GM12878 (cell line): ENCODE data around the gene IL4I1. TPM values are rescaled to one million over a fixed set of nuclear protein-coding genes. Genes with fewer than 3 reads are reported as not detected.

Source experiments
- ASH2L ChIP-seq: fragments of 300-600, 200-600 bp; sonication (generic); IDR thresholded peaks from 2 replicates; pipeline ENCODE4 v1.6.1; 2017; ENCODE audit warnings: low read depth, mild to moderate bottlenecking, borderline replicate concordance
- BHLHE40 ChIP-seq, 2 experiments: fragments of 450-650 bp in 1 of 2; IDR thresholded peaks; 2 replicates each; pipeline ENCODE4 v1.6.1; 2011 to 2017; ENCODE audit warnings: low read depth in 2 of 2, borderline replicate concordance in 1 of 2, improper control_type of control experiment in 1 of 2, low read length in 1 of 2, mild to moderate bottlenecking in 1 of 2
- CEBPB ChIP-seq, 2 experiments: fragments of 150-350 bp in 1 of 2; IDR thresholded peaks; 2 replicates each; pipeline ENCODE4 v1.6.1; 2012 to 2014; ENCODE audit warnings: low read depth in 2 of 2, low read length in 2 of 2, borderline replicate concordance in 1 of 2, inconsistent platforms in 1 of 2
- CREB1 ChIP-seq: IDR thresholded peaks from 2 replicates; pipeline ENCODE4 v1.6.1; 2012; ENCODE audit warnings: low read depth, mild to moderate bottlenecking, inconsistent platforms
- ESRRA ChIP-seq: IDR thresholded peaks from 2 replicates; pipeline ENCODE4 v1.6.1; 2012; ENCODE audit warnings: mild to moderate bottlenecking, low read length, improper control_type of control experiment
- HDAC6 ChIP-seq: fragments of 200-600 bp; sonication (generic); IDR thresholded peaks from one replicate; pipeline ENCODE4 v1.8.0; 2017; ENCODE audit warnings: antibody characterized with exemption; ENCODE audit not compliant: unreplicated experiment
- IKZF1 ChIP-seq: fragments of 450-650 bp; conservative IDR thresholded peaks from 2 replicates; pipeline ENCODE4 v1.6.1; 2017; ENCODE audit warnings: antibody characterized with exemption, mild to moderate bottlenecking
- MEF2B ChIP-seq: fragments of 450-650 bp; IDR thresholded peaks from 2 replicates; pipeline ENCODE4 v1.6.1; 2018; ENCODE audit warnings: mild to moderate bottlenecking, moderate library complexity; ENCODE audit not compliant: partially characterized antibody, poor library complexity, severe bottlenecking
- MTA3 ChIP-seq: IDR thresholded peaks from 2 replicates; pipeline ENCODE4 v1.6.1; 2012; ENCODE audit warnings: low read length, inconsistent platforms, borderline replicate concordance
- MYC ChIP-seq: IDR thresholded peaks from 2 replicates; pipeline ENCODE4 v1.6.1; 2011; ENCODE audit warnings: mild to moderate bottlenecking, low read length, moderate library complexity, inconsistent platforms; ENCODE audit not compliant: insufficient read depth, insufficient replicate concordance, insufficient read length, severe bottlenecking
- NFIC ChIP-seq: IDR thresholded peaks from 2 replicates; pipeline ENCODE4 v1.6.1; 2012; ENCODE audit warnings: low read depth, mild to moderate bottlenecking, inconsistent platforms, low read length, moderate library complexity
- PAX8 ChIP-seq: fragments of 450-650 bp; IDR thresholded peaks from 2 replicates; pipeline ENCODE4 v1.6.1; 2017; ENCODE audit warnings: mild to moderate bottlenecking, moderate library complexity
- RAD51 ChIP-seq: fragments of 450-650 bp; IDR thresholded peaks from 2 replicates; pipeline ENCODE4 v1.6.1; 2016; ENCODE audit warnings: moderate library complexity, mild to moderate bottlenecking, inconsistent platforms
- RFX5 ChIP-seq: IDR thresholded peaks from 2 replicates; pipeline ENCODE4 v1.6.1; 2011; ENCODE audit warnings: low read depth, low read length, improper control_type of control experiment
- RUNX3 ChIP-seq: IDR thresholded peaks from 2 replicates; pipeline ENCODE4 v1.6.1; 2012; ENCODE audit warnings: low read length, inconsistent platforms
- SREBF1 ChIP-seq: IDR thresholded peaks from 2 replicates; pipeline ENCODE4 v1.6.1; 2012; ENCODE audit warnings: mild to moderate bottlenecking, low read length
- SREBF2 ChIP-seq: IDR thresholded peaks from 2 replicates; pipeline ENCODE4 v1.6.1; 2012; ENCODE audit warnings: mild to moderate bottlenecking, low read length
- TBL1XR1 ChIP-seq: IDR thresholded peaks from 2 replicates; pipeline ENCODE4 v1.6.1; 2012; ENCODE audit warnings: low read depth, low read length, improper control_type of control experiment
- WRNIP1 ChIP-seq: IDR thresholded peaks from 2 replicates; pipeline ENCODE4 v1.6.1; 2011; ENCODE audit warnings: low read depth, low read length, improper control_type of control experiment, borderline replicate concordance
- YBX1 ChIP-seq: fragments of 450-650 bp; IDR thresholded peaks from 2 replicates; pipeline ENCODE4 v1.6.1; 2016; ENCODE audit warnings: antibody characterized with exemption
- ZNF217 ChIP-seq: fragments of 450-650 bp; IDR thresholded peaks from 2 replicates; pipeline ENCODE4 v1.6.1; 2017; ENCODE audit warnings: antibody characterized with exemption, mild to moderate bottlenecking
- ZSCAN29 ChIP-seq: fragments of 450-650 bp; IDR thresholded peaks from 2 replicates; pipeline ENCODE4 v1.6.1; 2017; ENCODE audit warnings: mild to moderate bottlenecking, moderate library complexity
- polyA plus RNA-seq, 11 experiments: library from polyadenylated mRNA; depleted of rRNA in 4 of 11; unstranded in 6 of 11; stranded (reverse) in 5 of 11; fragments of >200 nt; fragmentation: Nextera tagmentation in 4 of 11; fragmentation: Illumina TruSeq in 1 of 11; extraction: Ambion mirVana in 4 of 11; extraction: Trizol in 1 of 11; gene quantifications; 1 replicate in 1 of 11; 2 replicates in 10 of 11; pipeline versions ENCODE4 v1.2.1 to v1.2.3, GENCODE V29; 2011 to 2016; ENCODE audit warnings: inconsistent platforms in 2 of 11, missing spikeins in 2 of 11, low read depth in 1 of 11
- total RNA-seq, 4 experiments: library from RNA; depleted of rRNA in 3 of 4; stranded (reverse); fragments of >200 nt in 3 of 4; fragmentation: Illumina TruSeq in 1 of 4; extraction: Trizol in 1 of 4; gene quantifications; 2 replicates each; pipeline versions ENCODE4 v1.2.1 to v1.2.3, GENCODE V29; 2013 to 2021
- TF ChIP-seq, protein P1 (sequence below): fragments of 450-650 bp; formaldehyde crosslinking; IDR thresholded peaks from 2 replicates; pipeline ENCODE4 v1.4.0; 2022; ENCODE audit warnings: mild to moderate bottlenecking, moderate library complexity
- TF ChIP-seq, protein P2 (sequence below): fragments of 450-650 bp; IDR thresholded peaks from 2 replicates; pipeline ENCODE4 v1.6.1; 2017; ENCODE audit warnings: mild to moderate bottlenecking, low read depth, inconsistent platforms; ENCODE audit not compliant: poor library complexity, severe bottlenecking
- TF ChIP-seq, protein P3 (sequence below): fragments of 450-650 bp; IDR thresholded peaks from 2 replicates; pipeline ENCODE4 v1.6.1; 2014; ENCODE audit warnings: mild to moderate bottlenecking

IL4I1 gene
- total and polyA plus RNA-seq, 10 of the 15 experiments (the other 5 are each of a cell fraction or from before 2014, with no cell fraction given): 0.62 to 83.8 (median 42.8) TPM

DNA sequence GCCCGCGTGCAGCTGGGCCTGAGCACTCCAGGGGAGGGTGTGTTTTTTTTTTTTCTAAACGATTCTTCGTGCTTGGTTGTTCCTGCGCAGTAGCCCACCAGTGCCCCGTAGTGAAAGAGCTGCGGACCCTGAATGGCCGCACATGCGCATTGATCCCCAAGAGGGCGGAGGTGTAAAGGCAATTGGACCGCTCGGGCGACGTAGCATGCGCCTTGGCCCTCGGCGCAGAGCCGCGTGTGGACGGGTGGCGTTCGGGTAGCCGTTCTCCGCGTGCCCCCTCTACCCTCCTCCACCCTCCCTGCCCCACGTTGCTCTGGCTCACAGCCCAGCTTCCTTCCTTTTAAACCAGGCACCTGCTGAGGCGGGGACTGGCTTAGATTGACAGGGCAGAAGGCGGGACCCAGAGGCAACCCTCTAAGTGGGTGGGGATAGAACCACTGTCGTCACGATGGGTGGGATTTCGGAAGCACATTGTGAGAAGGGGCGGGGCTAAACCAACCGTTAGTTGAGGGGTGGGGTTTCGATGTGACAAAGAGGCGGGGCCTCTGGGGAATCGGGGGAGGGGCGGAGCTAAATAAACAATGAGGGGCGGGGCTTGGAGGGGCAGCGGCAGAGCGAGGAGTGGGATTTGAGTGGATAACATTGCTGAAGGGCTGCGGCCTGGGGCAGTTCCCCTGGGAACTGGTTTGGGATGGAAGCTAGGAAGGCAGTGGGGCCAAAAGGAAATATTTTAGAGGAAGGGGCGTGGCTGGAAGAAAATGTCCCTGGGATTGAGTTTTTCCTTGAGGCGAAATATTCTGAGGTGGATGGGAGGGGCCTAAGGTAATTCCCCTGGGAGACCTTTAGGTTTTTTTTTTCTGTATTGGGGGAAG is 33.2 kb upstream of the IL4I1 start (continued):
- TF ChIP-seq ASH2L: no peak
- TF ChIP-seq ZNF217: no peak
- TF ChIP-seq TBL1XR1: 0 out of 2 replicates have a peak, but pooled peaks have one; percentile 72
- TF ChIP-seq CREB1: 0 out of 2 replicates have a peak, but pooled peaks have one; percentile 62
- TF ChIP-seq MTA3: no peak; the same call in 1 of the 2 replicates
- peak; percentile 73 for TF ChIP-seq MYC
- TF ChIP-seq RAD51: no peak
- TF ChIP-seq, protein P1, sequence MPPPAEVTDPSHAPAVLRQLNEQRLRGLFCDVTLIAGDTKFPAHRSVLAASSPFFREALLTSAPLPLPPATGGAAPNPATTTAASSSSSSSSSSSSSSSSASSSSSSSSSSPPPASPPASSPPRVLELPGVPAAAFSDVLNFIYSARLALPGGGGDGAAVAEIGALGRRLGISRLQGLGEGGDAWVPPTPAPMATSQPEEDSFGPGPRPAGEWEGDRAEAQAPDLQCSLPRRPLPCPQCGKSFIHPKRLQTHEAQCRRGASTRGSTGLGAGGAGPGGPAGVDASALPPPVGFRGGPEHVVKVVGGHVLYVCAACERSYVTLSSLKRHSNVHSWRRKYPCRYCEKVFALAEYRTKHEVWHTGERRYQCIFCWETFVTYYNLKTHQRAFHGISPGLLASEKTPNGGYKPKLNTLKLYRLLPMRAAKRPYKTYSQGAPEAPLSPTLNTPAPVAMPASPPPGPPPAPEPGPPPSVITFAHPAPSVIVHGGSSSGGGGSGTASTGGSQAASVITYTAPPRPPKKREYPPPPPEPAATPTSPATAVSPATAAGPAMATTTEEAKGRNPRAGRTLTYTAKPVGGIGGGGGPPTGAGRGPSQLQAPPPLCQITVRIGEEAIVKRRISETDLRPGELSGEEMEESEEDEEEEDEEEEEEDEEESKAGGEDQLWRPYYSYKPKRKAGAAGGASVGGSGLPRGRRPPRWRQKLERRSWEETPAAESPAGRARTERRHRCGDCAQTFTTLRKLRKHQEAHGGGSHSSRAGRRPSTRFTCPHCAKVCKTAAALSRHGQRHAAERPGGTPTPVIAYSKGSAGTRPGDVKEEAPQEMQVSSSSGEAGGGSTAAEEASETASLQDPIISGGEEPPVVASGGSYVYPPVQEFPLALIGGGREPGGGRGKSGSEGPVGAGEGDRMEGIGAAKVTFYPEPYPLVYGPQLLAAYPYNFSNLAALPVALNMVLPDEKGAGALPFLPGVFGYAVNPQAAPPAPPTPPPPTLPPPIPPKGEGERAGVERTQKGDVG (CRISPR knock-in tag): 0 out of 2 replicates have a peak, but pooled peaks have one; percentile 47
- TF ChIP-seq IKZF1: no peak; the same call in 1 of the 2 replicates
- TF ChIP-seq YBX1: no peak
- peak; percentile 69 for TF ChIP-seq MEF2B
- no peak for TF ChIP-seq SREBF2
- TF ChIP-seq WRNIP1: no peak
- no peak for TF ChIP-seq HDAC6
- no peak for TF ChIP-seq SREBF1
- TF ChIP-seq, protein P2, sequence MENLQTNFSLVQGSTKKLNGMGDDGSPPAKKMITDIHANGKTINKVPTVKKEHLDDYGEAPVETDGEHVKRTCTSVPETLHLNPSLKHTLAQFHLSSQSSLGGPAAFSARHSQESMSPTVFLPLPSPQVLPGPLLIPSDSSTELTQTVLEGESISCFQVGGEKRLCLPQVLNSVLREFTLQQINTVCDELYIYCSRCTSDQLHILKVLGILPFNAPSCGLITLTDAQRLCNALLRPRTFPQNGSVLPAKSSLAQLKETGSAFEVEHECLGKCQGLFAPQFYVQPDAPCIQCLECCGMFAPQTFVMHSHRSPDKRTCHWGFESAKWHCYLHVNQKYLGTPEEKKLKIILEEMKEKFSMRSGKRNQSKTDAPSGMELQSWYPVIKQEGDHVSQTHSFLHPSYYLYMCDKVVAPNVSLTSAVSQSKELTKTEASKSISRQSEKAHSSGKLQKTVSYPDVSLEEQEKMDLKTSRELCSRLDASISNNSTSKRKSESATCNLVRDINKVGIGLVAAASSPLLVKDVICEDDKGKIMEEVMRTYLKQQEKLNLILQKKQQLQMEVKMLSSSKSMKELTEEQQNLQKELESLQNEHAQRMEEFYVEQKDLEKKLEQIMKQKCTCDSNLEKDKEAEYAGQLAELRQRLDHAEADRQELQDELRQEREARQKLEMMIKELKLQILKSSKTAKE: no peak
- TF ChIP-seq RUNX3: 0 out of 2 replicates have a peak, but pooled peaks have one; percentile 19
- TF ChIP-seq ESRRA: 0 out of 2 replicates have a peak, but pooled peaks have one; percentile 68
- TF ChIP-seq PAX8: no peak
- TF ChIP-seq ZSCAN29: no peak
- no peak for TF ChIP-seq RFX5
- TF ChIP-seq, protein P3, sequence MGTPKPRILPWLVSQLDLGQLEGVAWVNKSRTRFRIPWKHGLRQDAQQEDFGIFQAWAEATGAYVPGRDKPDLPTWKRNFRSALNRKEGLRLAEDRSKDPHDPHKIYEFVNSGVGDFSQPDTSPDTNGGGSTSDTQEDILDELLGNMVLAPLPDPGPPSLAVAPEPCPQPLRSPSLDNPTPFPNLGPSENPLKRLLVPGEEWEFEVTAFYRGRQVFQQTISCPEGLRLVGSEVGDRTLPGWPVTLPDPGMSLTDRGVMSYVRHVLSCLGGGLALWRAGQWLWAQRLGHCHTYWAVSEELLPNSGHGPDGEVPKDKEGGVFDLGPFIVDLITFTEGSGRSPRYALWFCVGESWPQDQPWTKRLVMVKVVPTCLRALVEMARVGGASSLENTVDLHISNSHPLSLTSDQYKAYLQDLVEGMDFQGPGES: no peak
- TF ChIP-seq BHLHE40 (IDR thresholded peaks at IDR 0.05; ENCODE audit: borderline replicate concordance in 1 of 2, low read depth in 2 of 2, low read length in 1 of 2): peak; percentile 77 to 88
- no peak for TF ChIP-seq CEBPB (IDR thresholded peaks at IDR 0.05; ENCODE audit: borderline replicate concordance in 1 of 2, low read depth in 2 of 2, low read length in 2 of 2)
- no peak for TF ChIP-seq NFIC
